Loucy (cell line): ENCODE data around the gene PDXK.

ENCODE experiments used
- H2AFZ ChIP-seq: fragments of 200-600 bp; sonication (generic); 2 replicates; pipeline ENCODE4 v1.6.0; 2016; ENCODE audit warnings: antibody characterized with exemption, mild to moderate bottlenecking, low read length, moderate library complexity
- H3F3A ChIP-seq: fragments of 200-600 bp; 2 replicates; pipeline ENCODE4 v1.6.0; 2016; ENCODE audit warnings: antibody characterized with exemption, low read depth, mild to moderate bottlenecking
- H3K27me3 ChIP-seq: fragments of 200-600 bp; sonication (generic); 2 replicates; pipeline ENCODE4 v1.6.1; 2014; ENCODE audit warnings: low read length, mild to moderate bottlenecking; ENCODE audit not compliant: insufficient read depth, poor library complexity, severe bottlenecking
- H3K36me3 ChIP-seq: fragments of 200-600 bp; sonication (generic); 2 replicates; pipeline ENCODE4 v1.6.1; 2016; ENCODE audit warnings: low read length; ENCODE audit not compliant: insufficient read depth
- H3K4me1 ChIP-seq: fragments of 200-600 bp; sonication (generic); 2 replicates; pipeline ENCODE4 v1.5.1; 2014; ENCODE audit warnings: low read length, mild to moderate bottlenecking; ENCODE audit not compliant: insufficient read depth, poor library complexity, severe bottlenecking
- H3K4me2 ChIP-seq: fragments of 200-600 bp; sonication (generic); 2 replicates; pipeline ENCODE4 v1.6.0; 2014; ENCODE audit warnings: antibody characterized with exemption, low read length, low read depth, mild to moderate bottlenecking; ENCODE audit not compliant: poor library complexity, severe bottlenecking
- H3K4me3 ChIP-seq: fragments of 200-600 bp; sonication (generic); 2 replicates; pipeline ENCODE4 v1.5.1; 2014; ENCODE audit warnings: low read length, mild to moderate bottlenecking, mixed read lengths; ENCODE audit not compliant: poor library complexity, severe bottlenecking
- H3K79me2 ChIP-seq: fragments of 200-600 bp; sonication (generic); 2 replicates; pipeline ENCODE4 v1.6.1; 2014; ENCODE audit warnings: low read length; ENCODE audit not compliant: insufficient read depth
- H3K9ac ChIP-seq: fragments of 200-600 bp; sonication (generic); 2 replicates; pipeline ENCODE4 v1.6.0; 2014; ENCODE audit warnings: mild to moderate bottlenecking, low read depth, low read length, moderate library complexity; ENCODE audit not compliant: poor library complexity, severe bottlenecking
- H3K9me2 ChIP-seq: fragments of 200-600 bp; sonication (generic); replicated peaks from 2 replicates; pipeline ENCODE4 v1.6.1; 2016; ENCODE audit warnings: low read depth, low read length, mixed read lengths
- H3K9me3 ChIP-seq: fragments of 200-600 bp; sonication (generic); 2 replicates; pipeline ENCODE4 v1.6.1; 2014; ENCODE audit warnings: mild to moderate bottlenecking, antibody characterized with exemption, low read length, low read depth; ENCODE audit not compliant: insufficient read depth
- H4K20me1 ChIP-seq: fragments of 200-600 bp; sonication (generic); 2 replicates; pipeline ENCODE4 v1.6.0; 2014; ENCODE audit warnings: antibody characterized with exemption, low read length, mild to moderate bottlenecking; ENCODE audit not compliant: insufficient read depth, poor library complexity, severe bottlenecking
- CTCF ChIP-seq: fragments of 200-600 bp; sonication (generic); conservative IDR thresholded peaks from 2 replicates; pipeline ENCODE4 v1.5.1; 2014; ENCODE audit warnings: mild to moderate bottlenecking, antibody characterized with exemption, low read length
- EZH2phosphoT487 ChIP-seq: fragments of 200-600 bp; IDR thresholded peaks from 2 replicates; pipeline ENCODE4 v1.6.1; 2018; ENCODE audit warnings: antibody characterized with exemption, mild to moderate bottlenecking, moderate library complexity, borderline replicate concordance

The PDXK gene

GRCh38 chr21:43688906-43689305 lies 30.0 kb upstream of the PDXK start:
- no peak overlapping the region for H3K4me3 ChIP-seq
- no peaks in the 10 kb centered on the region for H4K20me1 ChIP-seq
- no peaks in the 10 kb centered on the region for H3K4me1 ChIP-seq
- no peaks in the 10 kb centered on the region for H3K9me2 ChIP-seq
- no peak overlapping the region for H3K4me2 ChIP-seq
- no peak for TF ChIP-seq CTCF
- TF ChIP-seq EZH2phosphoT487 = no peak
- H2AFZ ChIP-seq = no peak overlapping the region
- no peaks in the 10 kb centered on the region for H3K27me3 ChIP-seq
- H3K79me2 ChIP-seq = no peaks in the 10 kb centered on the region
- peaks cover 94% of the 10 kb centered on the region for H3K36me3 ChIP-seq
- no peak overlapping the region for H3K9ac ChIP-seq
- no peaks in the 10 kb centered on the region for H3K9me3 ChIP-seq
- no peaks in the 10 kb centered on the region for H3F3A ChIP-seq

- no peak overlapping the region for H3K9ac ChIP-seq
- no peaks in the 10 kb centered on the region for H3K4me1 ChIP-seq
- no peaks in the 10 kb centered on the region for H3K9me3 ChIP-seq
- no peak overlapping the region for H2AFZ ChIP-seq
- H3K9me2 ChIP-seq = no peaks in the 10 kb centered on the region
- no peaks in the 10 kb centered on the region for H3F3A ChIP-seq
- H4K20me1 ChIP-seq = no peaks in the 10 kb centered on the region
- no peaks in the 10 kb centered on the region for H3K79me2 ChIP-seq
- no peak overlapping the region for H3K4me3 ChIP-seq
- H3K4me2 ChIP-seq = no peak overlapping the region
- no peak for TF ChIP-seq EZH2phosphoT487
- no peak for TF ChIP-seq CTCF
- H3K36me3 ChIP-seq = peaks cover 95% of the 10 kb centered on the region
- H3K27me3 ChIP-seq = no peaks in the 10 kb centered on the region
Measured at GRCh38 chr21:43689556-43690337, 29.2 kb upstream of the PDXK start.

GRCh38 chr21:43690346-43690745 lies 28.6 kb upstream of the PDXK start:
- H2AFZ ChIP-seq = no peak overlapping the region
- H3K4me2 ChIP-seq = no peak overlapping the region
- H3K79me2 ChIP-seq = no peaks in the 10 kb centered on the region
- no peaks in the 10 kb centered on the region for H3K27me3 ChIP-seq
- H3K4me3 ChIP-seq = no peak overlapping the region
- no peaks in the 10 kb centered on the region for H4K20me1 ChIP-seq
- H3F3A ChIP-seq = no peaks in the 10 kb centered on the region
- H3K9me3 ChIP-seq = no peaks in the 10 kb centered on the region
- TF ChIP-seq EZH2phosphoT487 (no peak), CTCF (no peak)
- H3K9ac ChIP-seq = no peak overlapping the region
- no peaks in the 10 kb centered on the region for H3K4me1 ChIP-seq
- peaks cover 93% of the 10 kb centered on the region for H3K36me3 ChIP-seq
- no peaks in the 10 kb centered on the region for H3K9me2 ChIP-seq
